ENCODE measurements around the gene ARF3. TPM values are rescaled to one million over a fixed set of nuclear protein-coding genes. Genes with fewer than 3 reads are reported as not detected.

Gene ARF3
- total and polyA plus RNA-seq, 2 donors (not counting 1 experiment from before 2014, with no cell fraction given) = 31.7 to 77.5 TPM

DNA sequence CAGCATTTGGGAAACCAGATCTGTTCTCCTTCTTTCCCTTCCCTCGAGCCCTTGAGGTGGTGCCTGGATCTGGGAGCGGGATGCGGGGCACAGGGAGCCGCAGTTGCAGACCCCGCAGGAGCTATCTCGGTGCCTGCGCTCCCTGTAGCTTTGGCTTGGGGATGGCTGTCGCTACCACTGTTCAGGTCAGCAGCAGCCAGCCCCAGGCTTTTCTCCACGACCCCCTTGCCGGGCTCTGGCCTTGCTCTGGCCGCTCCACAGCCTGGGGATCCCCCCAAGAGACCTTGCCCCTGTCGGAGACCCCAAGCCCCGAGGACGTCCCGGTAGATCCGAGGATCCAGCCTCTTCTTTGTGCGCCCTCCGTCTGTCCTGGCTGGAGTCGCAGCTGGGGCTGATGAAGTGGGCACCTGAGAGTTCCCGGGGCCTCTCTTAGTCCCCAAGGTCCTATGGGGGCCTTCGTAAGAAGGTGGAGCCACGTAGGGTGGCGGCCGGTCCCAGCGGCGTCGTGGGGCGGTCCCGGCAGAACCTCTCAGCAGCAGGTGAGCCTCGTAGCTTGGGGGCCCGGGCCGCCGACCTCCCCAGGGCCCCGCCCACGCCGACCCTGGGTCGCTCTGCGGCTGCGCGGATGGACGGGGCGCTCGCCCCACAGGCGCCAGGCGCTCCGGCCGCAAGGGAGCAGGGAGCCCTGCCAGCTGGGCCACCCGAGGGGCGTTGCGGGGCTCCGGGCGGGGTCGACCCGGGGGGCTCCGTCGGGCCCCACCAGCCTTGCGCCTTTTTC, 40.6 kb upstream of the ARF3 start:
- peak; percentile 59 for ATAC-seq (ENCODE audit: low read depth)
- H3K4me1 ChIP-seq (ENCODE audit: control insufficient read depth in 2 of 2, insufficient read depth in 2 of 2, low read length in 2 of 2) = peaks cover 39 to 44% of the 10 kb centered on the region in 2 donors
- H3K4me3 ChIP-seq (ENCODE audit: control extremely low read depth in 1 of 5, extremely low read depth in 1 of 5, insufficient read depth in 1 of 5, low read depth in 2 of 5, low read length in 4 of 5) = peak overlapping the region; percentile 12 to 71 (median 58)
- no peaks in the 10 kb centered on the region for H3K79me2 ChIP-seq (ENCODE audit: control insufficient read depth, insufficient read depth, low read length)
- Mint-ChIP-seq H3K27me3 (peaks cover 37% of the 10 kb centered on the region), H3K27ac (peak overlapping the region; percentile 41), H3K4me3 (peak overlapping the region; percentile 89), H3K4me1 (peaks cover 44% of the 10 kb centered on the region), H3K9me3 (ENCODE audit: insufficient read depth) (no peaks in the 10 kb centered on the region)
- peak overlapping the region; percentile 98 for H3K4me2 ChIP-seq (replicated peaks; ENCODE audit: low read depth, low read length, poor library complexity, severe bottlenecking)
- intact Hi-C loops (cut with micrococcal nuclease) = loop anchor here (1.0 to 5.0 kb wide), 5 partner anchors 20 to 744 kb away; partner anchors contain the start of genes DDX23, PRKAG1 and TMBIM6
- H3K36me3 ChIP-seq (replicated peaks in 1 of 2; ENCODE audit: control extremely low read depth in 1 of 2, control insufficient read depth in 1 of 2, extremely low read depth in 1 of 2, insufficient read depth in 2 of 2, low read length in 1 of 2) = peaks cover 0 to 14% of the 10 kb centered on the region in 2 experiments
- peaks cover 0 to 76% (median 28%) of the 10 kb centered on the region in 4 experiments for H3K27me3 ChIP-seq (replicated peaks in 1 of 4; ENCODE audit: control extremely low read depth in 1 of 4, control insufficient read depth in 3 of 4, insufficient read depth in 4 of 4, low read length in 3 of 4)
- DNase-seq = peak; percentile 76
- CTCF ChIA-PET = interaction anchor here (1.0 to 6.7 kb wide), 21 partner anchors 8 to 238 kb away, joined by 3 to 61 read pairs (median 8); partner anchors contain the start of genes ARF3, DDX23, DHH and FKBP11
- TF ChIP-seq, protein P1, sequence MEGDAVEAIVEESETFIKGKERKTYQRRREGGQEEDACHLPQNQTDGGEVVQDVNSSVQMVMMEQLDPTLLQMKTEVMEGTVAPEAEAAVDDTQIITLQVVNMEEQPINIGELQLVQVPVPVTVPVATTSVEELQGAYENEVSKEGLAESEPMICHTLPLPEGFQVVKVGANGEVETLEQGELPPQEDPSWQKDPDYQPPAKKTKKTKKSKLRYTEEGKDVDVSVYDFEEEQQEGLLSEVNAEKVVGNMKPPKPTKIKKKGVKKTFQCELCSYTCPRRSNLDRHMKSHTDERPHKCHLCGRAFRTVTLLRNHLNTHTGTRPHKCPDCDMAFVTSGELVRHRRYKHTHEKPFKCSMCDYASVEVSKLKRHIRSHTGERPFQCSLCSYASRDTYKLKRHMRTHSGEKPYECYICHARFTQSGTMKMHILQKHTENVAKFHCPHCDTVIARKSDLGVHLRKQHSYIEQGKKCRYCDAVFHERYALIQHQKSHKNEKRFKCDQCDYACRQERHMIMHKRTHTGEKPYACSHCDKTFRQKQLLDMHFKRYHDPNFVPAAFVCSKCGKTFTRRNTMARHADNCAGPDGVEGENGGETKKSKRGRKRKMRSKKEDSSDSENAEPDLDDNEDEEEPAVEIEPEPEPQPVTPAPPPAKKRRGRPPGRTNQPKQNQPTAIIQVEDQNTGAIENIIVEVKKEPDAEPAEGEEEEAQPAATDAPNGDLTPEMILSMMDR (IDR thresholded peaks at IDR 0.05) = no peak
- peak; percentile 65 for TF ChIP-seq EZH2 (IDR thresholded peaks at IDR 0.05; ENCODE audit: borderline replicate concordance, insufficient read depth, low read depth, low read length, poor library complexity, severe bottlenecking)
- H4K20me1 ChIP-seq (ENCODE audit: control insufficient read depth, insufficient read depth, low read length, poor library complexity, severe bottlenecking) = peaks cover 10% of the 10 kb centered on the region
- no peak overlapping the region for H3K27ac ChIP-seq (ENCODE audit: low read length in 2 of 2)
- POLR2A ChIA-PET = interaction anchor here (0.6 to 2.8 kb wide), 5 partner anchors 18 to 214 kb away, joined by 3 to 19 read pairs (median 6); partner anchors contain the start of genes RHEBL1 and WNT1
- H3K9ac ChIP-seq (ENCODE audit: low read length) = peak overlapping the region; percentile 72
- WGBS (ENCODE audit: insufficient coverage) = 3% methylated on average over 57 of the region's 57 CpGs
- peaks cover 0 to 4% (median 0%) of the 10 kb centered on the region in 3 donors for H3K9me3 ChIP-seq (ENCODE audit: control extremely low read depth in 1 of 3, control insufficient read depth in 2 of 3, insufficient read depth in 1 of 3, low read length in 2 of 3)
- H2AFZ ChIP-seq (ENCODE audit: insufficient read depth, low read depth, low read length, poor library complexity, severe bottlenecking) = peak overlapping the region; percentile 78
